Kasumi-1 (cell line): ENCODE measurements around the gene PPP1R15A.
A peak's percentile ranks its signal among the peaks of the same experiment; 100 is the strongest.
"Not testable (repeated sequence)": the region's sequence is repeated elsewhere in the genome, so short reads cannot be mapped to it uniquely, and the experiment has no call there.

Experiments used
- DNase-seq, 2 experiments: peaks; one replicate each; lab custom pipeline; 2025; lab: John Stamatoyannopoulos, UW

PPP1R15A gene

GRCh38 chr19:48872182-48872883, at the start of gene PPP1R15A:
TSS of gene PPP1R15A (plus strand) at chr19:48872421. CDS start at chr19:48873234, 813 bp downstream.
- peak; percentile 91 to 93 for DNase-seq

GRCh38 chr19:48822514-48822913, 49.7 kb upstream of the PPP1R15A start:
- DNase-seq = no peak

- no peak for DNase-seq
These were observed 45.6 kb upstream of the PPP1R15A start for GRCh38 chr19:48826606-48827020.

- no peak for DNase-seq
These were observed 42.1 kb upstream of the PPP1R15A start for GRCh38 chr19:48830088-48830487.

- no peak for DNase-seq
These were observed 41.3 kb upstream of the PPP1R15A start for GRCh38 chr19:48830965-48831364.

- DNase-seq = no peak
These were observed 39.2 kb upstream of the PPP1R15A start for GRCh38 chr19:48833049-48833448.

GRCh38 chr19:48833977-48834376, 38.2 kb upstream of the PPP1R15A start:
- DNase-seq = no peak

- DNase-seq = peak; percentile 86 to 87
These were observed 36.5 kb upstream of the PPP1R15A start for GRCh38 chr19:48835734-48836088.

GRCh38 chr19:48836089-48837017, 35.9 kb upstream of the PPP1R15A start, which contains the start of gene HSD17B14:
TSS of gene HSD17B14 (minus strand) at chr19:48836491. CDS start at chr19:48836411, 80 bp downstream.
- DNase-seq = no peak

GRCh38 chr19:48837051-48837524, 35.1 kb upstream of the PPP1R15A start:
- peak; percentile 78 to 84 for DNase-seq

- DNase-seq = no peak
These were observed 34.5 kb upstream of the PPP1R15A start for GRCh38 chr19:48837687-48838086.

GRCh38 chr19:48841047-48841446, 31.2 kb upstream of the PPP1R15A start:
- no peak for DNase-seq

- DNase-seq = no peak
These were observed 30.6 kb upstream of the PPP1R15A start for GRCh38 chr19:48841571-48841970.

GRCh38 chr19:48842789-48843162, 29.4 kb upstream of the PPP1R15A start:
- DNase-seq = peak; percentile 66 to 80

- no peak for DNase-seq
These were observed 27.7 kb upstream of the PPP1R15A start for GRCh38 chr19:48844472-48844871.

GRCh38 chr19:48845384-48845783, 26.8 kb upstream of the PPP1R15A start:
- no peak for DNase-seq

GRCh38 chr19:48846659-48847058, 25.6 kb upstream of the PPP1R15A start:
- DNase-seq = not testable (repeated sequence)

GRCh38 chr19:48852292-48852691, 19.9 kb upstream of the PPP1R15A start:
- DNase-seq = no peak

- no peak for DNase-seq
These were observed 18.7 kb upstream of the PPP1R15A start for GRCh38 chr19:48853483-48853882.

GRCh38 chr19:48854103-48854502, 18.1 kb upstream of the PPP1R15A start:
- no peak for DNase-seq

GRCh38 chr19:48856921-48857320, 15.3 kb upstream of the PPP1R15A start:
- DNase-seq = no peak

- DNase-seq = no peak
These were observed 13.1 kb upstream of the PPP1R15A start for GRCh38 chr19:48858984-48859710.
